ENCODE results near the gene TMEM213.
"Not testable (repeated sequence)": the region's sequence is repeated elsewhere in the genome, so short reads cannot be mapped to it uniquely, and the experiment has no call there.

TMEM213 gene, protein sequence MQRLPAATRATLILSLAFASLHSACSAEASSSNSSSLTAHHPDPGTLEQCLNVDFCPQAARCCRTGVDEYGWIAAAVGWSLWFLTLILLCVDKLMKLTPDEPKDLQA

DNA sequence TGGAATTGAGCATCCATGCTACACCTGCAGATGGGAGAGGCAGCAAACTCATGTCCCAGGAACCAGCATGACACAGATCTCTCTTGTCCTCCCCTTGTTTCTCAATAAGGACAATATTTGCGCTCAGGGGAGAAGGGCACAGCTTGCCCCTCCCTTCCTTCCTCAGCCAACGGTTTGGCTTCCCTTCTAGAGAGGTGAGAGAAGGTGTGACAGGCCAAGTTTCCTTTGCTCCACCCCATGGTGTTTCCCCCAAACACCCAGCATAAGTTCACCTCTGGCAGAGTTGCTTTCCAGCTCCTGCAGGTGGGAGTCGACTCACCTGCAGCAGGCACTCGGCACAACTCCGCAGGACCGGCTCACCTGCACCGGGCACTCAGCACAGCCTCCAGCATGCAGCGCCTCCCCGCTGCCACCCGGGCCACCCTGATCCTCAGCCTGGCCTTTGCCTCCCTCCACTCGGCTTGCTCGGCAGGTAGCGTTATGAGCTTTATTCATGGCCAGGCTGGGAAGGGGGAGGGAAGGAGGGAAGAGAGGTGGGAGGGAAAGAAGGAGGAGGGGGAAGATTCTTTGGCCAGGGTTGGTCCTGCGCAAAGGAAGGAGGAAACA lies at the start of gene TMEM213, which contains the start of gene ATP6V0A4:
Gene TMEM213 (plus strand): TSS at position 280 of the 606 bp plus-strand sequence. CDS start 111 bp downstream, at position 391.
Gene ATP6V0A4 (minus strand): TSS at position 482 of the 606 bp plus-strand sequence. CDS start 26,949 bp downstream, outside the sequence.
- DNase-seq = no peak

DNA sequence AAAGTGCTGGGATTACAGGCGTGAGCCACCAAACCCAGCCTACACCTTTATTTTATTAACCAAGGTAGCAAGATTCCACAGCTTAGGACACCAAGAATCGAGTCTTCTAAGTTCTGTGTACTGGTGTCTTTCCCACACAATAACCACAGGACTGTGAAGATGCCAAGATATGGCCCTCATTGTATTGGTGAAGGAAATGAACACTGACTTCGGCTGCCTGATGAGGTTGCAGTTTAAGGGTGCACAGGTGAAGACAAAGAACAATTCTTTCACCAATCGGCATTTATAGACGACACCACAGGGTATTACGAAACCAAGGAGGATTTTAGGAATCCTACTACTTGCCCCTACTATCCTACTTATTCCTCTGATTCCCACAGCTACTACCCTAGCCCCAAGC lies 49.1 kb upstream of the TMEM213 start:
- no peak for DNase-seq

DNA sequence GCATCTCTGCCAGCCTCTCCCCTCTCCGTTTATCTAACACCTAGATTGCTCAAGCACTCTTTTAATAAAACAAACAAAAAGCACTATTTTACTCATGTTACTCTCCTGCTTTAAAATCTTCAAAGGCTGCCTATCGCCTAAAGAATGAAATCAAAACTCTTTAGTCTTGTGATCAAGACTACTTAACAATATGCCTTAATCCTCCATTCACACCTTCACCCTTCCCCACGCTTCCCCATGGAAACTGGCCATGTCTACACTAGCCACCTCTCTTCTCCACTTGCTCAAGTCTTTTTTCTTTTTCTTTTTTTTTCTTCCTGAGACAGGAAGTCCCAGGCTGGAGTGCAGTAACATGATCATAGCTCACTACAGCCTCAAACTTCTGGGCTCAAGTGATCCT lies 47.8 kb upstream of the TMEM213 start:
- no peak for DNase-seq

DNA sequence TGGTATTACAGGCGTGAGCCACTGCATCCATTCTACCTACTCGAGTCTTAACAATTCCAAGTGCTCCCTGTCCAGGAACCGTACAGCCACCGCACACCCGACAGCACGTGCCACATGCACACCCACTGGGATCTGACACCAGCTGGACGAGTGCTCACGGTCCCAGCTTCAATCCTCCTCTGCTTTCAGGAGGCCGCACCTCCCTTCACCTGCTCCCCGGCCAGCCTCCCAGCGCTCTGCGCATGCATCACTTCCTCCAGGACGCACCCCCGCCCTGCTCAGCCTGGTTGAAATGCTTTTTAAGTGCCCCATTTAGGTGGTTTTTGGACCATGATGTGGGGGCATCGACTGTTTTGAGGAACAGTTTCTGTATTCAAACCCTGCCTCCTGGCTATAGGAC lies 47.3 kb upstream of the TMEM213 start:
- no peak for DNase-seq

DNA sequence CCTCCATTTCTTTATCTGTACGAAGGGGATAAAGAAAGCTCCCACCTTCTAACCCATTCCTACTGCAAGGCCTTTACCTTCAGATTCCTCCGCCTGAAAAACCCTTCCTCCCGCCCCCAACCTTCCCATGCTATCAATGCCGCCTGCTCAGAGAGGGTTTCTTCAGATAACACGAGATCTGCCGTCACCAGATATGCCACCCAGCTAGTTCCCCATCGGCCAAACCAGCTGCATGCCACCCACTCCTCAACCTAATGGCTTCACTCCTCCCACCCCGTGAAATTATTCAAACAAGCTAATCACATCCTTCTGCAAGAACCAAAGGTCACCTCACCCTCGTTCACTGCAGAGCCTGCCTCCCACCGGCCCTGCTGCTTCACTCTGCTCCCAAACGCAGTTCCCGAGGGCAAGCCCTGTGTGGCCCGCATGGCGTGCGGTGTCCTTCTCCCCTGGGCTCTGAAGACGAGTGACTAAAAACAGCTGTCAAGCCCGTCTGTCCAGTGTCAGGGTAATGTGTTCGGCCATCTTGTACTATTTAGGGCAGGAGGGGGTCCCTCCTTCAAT lies 46.8 kb upstream of the TMEM213 start:
- DNase-seq = no peak

DNA sequence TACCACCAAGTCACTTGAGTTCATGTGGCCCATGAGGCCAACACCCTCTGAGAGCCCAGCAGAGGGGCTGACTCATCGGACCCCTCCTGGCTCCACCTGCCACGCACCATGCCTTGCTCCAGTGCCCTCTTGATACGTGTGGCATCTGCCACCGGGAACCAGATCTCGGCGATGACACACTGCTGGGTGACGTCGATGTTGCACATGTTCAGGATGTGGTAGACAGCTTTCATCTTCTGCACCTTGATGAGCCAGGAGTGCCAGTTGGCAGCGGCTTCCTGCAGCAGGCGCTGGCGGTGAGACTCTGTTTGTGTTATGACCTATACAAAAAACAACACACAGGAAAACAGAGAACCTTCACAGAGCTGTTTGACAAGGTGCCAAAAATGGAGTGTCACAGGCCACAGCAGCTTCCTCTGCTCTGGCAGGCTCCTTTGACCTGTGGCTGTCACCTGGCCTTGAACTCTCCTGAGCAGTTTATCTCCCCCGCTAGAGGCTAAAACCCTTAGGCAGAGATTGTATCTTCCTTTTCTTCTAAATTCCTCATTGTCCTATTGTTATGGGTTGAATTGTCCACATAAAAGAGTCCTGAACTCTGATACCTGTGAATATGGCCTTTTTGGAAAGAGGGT lies 45.2 kb upstream of the TMEM213 start:
- peak; percentile 67 for DNase-seq

DNA sequence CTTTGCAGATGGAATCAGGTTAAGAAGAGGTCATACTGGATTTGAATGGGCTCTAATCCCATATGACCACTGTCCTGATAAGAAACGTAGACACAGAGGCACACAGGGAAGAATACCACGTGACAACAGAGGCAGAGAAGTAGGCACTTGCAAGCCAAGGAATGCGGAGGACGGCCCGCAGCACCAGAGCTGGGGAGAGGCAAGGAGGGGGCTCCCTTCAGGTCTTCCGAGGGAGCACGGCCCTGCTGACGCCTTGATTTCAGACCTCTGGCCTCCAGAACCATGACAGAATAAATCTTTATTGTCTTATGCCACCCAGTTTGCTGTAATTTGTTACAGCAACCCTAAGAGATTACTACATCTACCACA lies 44.7 kb upstream of the TMEM213 start:
- no peak for DNase-seq

DNA sequence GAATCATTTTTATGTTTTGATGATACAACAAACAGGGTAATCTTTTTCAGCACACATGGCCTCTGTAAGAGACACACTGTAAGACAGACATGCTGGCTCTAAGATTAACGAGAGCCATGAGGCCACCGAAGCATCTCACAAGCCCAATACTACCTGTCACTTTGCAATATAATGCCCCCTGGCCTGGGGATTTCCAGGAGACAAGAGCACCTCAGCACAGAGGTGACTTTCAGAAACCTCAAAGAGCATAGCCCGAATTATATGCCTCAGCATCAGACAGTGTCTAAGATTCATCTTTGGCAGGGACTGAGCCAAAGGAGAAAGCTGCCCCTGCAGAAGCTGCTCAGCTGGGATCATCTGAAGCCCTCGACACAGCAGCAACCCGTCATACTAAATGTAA lies 44.2 kb upstream of the TMEM213 start:
- DNase-seq = no peak

DNA sequence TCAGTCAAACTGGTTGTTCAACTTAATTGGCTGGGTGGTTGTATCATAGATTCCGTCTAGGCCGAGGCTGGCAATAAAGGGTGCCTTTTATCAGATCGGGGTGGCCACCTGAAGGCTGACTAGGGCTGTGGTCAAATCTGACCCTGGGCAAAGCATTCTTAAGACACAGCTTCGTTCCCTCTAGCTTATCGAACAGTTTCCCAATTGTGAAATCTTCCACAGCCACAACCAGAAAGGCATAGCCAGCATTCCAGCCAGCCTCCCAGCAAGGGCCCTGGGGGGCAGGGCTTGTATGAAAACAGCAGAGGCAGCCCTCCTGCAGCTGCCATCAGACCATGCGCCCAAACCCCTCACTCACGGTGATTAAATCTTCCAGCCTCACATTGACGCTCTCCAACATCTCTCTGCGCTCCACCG lies 42.5 kb upstream of the TMEM213 start:
- no peak for DNase-seq

DNA sequence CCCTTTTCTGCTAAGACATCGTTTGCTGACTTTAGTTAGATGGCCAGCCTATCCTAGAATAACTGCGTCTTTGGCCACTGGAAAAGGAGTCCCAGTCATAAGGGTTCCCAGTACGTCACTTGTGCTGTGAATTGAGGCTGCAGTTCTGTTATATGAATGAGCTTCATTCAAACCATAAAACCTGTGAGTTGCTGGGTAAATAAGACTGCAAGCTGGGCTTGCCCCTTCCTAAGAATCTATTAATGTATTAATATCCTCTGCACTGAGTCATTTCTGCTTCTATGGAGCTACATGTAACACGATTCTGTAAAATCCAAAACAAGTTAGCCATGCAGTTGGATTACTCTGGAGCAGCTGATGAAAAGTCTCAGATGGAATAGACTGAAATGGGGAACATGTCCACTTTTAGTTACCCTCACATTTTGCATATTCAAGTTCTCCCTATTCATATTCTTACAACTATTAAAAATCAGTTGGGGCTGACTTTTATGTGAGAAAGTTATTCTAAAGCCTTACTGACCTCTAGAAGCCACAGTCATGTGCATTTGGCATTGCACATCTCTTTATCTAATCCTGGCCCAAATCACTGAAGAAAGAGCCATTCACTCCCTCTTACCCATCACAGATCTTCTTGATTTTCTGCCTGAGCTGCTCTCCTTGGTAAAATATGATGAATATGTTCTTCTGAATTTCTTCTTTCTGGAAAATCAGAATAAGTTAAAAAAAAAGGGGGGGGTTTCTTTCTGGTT lies 41.8 kb upstream of the TMEM213 start:
- DNase-seq = no peak

DNA sequence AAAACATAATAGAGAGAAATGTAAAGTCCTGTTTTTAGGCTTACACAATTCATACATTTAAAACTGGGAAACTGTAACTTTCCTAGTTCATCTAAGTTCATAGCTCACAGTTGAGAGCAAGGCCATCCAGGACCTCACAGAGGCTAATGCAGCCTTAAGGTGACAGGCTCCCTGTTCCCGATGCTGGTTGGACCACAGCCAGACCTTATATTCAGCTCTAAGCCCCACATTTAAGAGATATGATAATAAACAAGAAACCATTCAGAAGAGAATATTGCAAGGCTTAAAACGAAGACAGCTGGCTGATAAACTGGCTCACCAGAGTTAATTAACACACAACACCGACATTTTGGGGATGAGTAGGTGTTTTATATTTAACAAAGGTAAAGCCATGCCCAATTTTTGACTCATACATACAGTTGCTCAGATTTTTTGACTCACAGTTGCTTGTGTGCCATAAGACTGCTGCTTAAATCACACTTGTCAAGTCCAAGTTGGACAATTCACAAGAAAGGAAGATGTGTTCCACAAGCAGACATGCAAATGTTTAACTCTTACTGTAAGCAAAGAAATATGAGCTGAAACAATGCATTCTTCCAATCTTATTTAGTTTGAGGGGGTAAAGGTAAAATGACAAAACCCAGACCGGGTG lies 41.1 kb upstream of the TMEM213 start:
- no peak for DNase-seq

DNA sequence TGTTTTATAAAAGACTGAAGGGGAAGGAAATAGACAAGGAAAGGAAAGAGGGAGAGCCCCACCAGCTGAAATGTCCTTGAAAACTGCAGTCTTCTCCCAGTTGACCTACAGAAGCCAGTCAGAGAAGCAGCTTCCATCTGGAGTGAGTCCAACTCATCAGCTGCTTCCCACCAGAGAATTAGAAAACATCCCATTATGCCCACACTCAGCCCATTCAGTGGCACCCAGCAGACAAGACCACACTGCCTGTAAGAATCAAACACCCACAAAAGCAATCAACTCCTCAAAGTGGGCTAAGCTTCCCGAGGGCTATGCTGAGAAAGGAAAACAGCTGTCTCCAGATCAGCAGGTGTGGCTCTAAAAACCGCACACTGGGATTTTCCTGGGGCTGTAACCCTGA lies 29.6 kb upstream of the TMEM213 start:
- no peak for DNase-seq

DNA sequence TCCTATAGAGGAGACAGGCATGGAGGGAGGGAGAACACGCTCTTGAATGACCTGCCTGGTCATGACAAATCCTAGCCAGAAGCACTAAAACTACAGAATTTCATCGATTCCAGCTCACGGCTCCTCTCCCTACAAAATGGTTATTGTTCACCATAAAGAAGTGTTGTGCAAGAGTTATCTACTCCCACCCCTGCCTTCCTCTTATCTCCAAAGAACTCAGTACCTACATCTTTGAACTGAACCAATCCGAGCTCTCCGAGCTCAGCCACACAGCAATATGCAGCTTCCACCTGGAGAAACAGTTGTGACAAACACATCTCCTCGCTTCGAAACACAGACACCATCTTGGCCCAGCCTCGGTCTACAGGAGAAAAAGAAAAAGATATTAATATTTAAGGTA lies 26.9 kb upstream of the TMEM213 start:
- DNase-seq = no peak

DNA sequence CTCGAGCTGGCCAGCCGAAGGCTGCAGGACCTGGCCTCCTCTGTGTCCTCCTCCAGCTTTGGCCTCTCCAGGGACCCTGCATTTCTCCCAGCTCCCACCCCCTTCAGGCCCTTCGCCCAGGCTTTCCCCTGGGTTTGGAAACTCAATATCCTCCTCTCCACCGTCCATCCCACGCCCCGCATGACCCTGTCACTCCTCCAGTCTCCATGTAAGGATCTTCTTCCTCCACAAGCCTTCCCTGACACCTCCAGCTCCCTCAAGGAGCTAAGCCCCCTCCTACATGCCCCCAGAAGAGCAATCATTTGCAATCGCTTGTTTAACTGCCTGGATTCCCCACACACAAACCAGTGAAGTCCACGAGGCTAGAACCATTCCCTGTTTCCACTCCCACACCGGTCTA lies 24.6 kb upstream of the TMEM213 start:
- DNase-seq = no peak

DNA sequence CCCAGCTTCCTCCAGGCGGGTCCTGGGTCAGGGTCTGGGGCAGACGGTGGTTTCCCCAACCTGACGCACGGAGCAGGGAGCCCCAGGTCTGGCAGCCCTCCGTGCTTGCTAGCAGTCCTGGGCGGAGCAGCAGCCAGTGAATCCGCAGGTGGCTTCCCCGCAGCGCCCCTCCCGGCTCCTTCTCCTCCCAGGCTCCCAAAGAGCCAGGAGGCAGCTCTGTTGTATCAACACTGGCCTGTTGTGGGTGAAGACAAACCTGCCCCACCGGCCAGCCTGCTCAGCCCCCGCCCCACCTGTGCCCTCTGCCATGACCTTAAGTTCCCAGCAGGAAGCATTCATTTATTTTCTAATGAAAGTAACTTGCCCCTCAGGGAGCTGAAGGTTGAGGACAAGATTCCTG lies 24.0 kb upstream of the TMEM213 start:
- DNase-seq = no peak

DNA sequence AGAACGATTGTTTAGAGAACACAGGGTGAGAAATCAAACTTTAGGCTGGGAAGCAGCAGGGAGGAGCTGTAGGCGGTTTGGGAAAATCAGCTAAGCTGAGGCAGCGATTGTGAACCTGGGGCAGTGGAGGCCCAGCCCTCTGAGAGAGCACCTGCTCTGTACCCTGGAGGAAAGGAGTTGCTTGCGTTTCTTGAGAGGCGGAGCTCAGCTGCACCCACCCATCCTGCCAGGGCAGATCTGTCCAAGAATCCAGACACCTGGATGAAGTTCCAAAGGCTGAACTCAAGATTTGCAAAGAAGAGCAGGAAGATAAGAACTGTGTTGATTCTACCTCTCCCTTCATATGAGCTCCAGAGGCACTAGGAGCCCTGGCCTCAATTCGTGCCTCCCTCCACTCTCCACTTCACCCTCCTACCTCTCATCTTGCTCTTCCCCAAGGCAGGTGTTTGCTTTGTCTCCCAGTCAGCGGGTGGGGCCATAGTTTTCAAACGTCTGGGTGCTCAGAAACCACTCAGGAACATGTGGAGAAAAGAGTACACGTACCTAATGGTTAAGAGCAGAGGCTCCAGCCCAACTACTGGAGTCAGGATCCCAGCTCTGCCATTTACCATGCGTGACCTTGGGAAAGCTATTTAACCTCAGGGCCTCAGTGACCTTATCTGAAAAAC lies 21.5 kb upstream of the TMEM213 start:
- no peak for DNase-seq

DNA sequence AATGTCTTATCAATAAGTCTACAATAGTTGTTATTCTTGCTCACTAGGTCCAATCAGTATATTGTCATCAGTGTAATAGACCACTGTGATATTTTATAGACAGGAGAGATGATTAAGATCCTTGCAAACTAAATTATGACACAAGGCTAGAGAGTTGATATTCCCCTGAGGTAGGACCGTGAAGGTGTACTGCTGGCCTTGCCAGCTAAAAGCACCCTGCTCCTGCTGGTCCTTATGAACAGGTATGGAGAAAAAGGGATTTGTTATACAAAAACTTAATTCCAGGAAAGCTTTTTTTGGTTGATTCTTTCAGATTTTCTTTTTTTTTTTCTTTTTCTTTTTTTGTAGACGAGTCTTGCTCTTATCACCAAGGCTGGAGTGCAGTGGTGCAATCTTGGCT lies 16.8 kb upstream of the TMEM213 start:
- DNase-seq = no peak

DNA sequence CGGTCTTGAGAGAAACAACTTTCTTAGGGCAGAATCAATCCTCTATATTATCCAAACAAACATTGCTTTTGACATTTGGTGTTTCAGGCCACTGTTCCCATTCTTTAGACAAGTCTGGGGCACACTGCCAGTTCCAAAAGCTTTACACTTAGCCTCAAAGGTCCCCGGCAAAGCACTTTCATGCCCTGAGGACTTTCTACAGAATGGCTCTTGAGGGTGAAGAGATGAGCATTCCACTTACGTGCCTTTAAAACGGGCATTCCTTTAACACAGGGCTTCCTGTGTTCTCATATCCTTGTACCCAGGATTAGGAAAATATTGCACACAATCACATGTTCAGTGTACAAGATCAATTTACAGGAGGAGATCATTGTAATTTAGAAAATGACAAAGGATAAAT lies 13.1 kb upstream of the TMEM213 start:
- DNase-seq = no peak

DNA sequence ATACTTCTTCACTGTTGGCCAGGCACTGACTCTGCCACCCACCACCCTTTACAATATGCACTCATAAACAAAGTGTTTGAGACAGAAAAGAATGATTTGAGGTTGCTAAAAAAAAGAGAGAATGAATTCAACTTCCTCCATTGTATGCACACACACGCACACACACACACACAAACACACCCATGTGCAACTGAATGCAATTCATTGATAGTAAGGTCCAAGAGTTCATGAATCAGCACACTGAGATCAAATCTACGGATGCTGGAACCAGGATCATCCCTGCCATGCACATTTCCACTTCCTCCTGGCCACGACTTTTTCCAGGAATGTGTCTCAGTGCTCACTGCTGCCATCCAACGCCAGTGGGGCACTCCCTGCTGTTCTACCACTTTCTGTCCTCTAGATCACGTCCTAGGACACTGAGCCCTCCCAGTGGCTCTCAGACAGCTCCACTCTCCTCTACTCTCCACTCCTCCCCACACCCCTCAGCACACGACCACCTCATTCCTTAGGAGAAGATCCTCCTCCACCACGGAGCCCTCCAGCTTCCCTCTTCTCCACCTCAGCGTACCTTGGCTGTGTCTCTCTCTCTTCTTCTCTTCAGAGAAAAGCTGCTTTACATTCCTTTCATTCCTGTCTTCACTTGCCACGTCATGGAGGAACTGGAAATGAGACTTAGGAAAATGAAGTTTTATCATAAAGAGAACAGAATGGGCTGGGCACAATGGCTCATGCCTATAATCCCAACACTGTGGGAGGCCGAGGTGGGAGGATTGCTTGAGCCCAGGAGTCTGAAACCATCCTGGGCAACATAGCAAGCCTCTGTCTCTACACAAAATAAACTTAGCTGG lies 12.0 kb upstream of the TMEM213 start:
- no peak for DNase-seq

DNA sequence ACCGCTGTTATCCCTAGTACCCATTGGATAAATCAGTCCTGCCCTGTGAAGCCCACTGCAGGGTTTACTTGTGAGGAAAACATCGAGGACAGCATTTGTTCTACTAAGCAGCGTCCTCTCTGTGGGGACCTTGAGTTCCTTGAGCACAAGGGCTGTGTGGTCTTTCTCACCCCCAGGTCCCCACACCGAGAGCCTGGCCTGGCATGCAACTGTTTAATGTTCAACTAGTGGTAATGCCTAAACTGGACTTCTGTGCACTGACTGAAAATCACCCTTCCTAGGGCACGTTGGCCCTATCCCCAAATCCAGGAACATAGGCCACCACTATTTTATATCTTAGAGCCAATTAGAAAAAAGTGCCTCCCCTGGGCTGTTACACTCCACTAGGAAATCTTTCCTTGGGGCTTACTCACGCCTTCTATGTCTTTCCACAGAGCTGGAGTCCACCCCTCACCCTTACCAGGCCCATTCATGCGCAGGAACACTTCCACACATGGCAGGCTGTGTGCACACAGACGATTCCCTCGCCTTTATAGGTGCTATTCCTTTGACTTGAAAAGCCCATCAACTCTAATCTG lies 1.7 kb upstream of the TMEM213 start:
- no peak for DNase-seq

DNA sequence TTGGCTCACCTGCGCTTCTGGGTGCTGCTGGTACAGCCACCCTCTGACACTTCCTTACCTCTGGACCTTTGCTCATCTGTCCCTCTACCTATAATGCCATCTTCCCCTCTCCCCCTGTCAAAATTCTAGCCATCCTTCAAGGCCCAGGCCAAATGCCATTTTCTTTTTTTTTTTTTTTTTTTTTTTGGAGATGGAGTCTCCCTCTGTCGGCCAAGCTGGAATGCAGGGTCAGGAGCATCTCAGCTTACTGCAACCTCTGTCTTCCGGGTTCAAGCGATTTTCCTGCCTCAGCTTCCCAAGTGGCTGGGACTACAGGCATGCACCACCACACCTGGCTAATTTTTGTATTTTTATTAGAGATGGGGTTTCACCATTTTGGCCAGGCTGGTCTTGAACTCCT lies 748 bp upstream of the TMEM213 start:
- DNase-seq = not testable (repeated sequence)
